A549 (cell line): Measurements from ENCODE around the gene MCOLN2. TPM values are rescaled to one million over a fixed set of nuclear protein-coding genes. Genes with fewer than 3 reads are reported as not detected.
"Not testable (repeated sequence)": the region's sequence is repeated elsewhere in the genome, so short reads cannot be mapped to it uniquely, and the experiment has no call there.

Experiments used
- ATAC-seq, 2 experiments: fragments of 200-7000 bp in 1 of 2; fragments of >200 bp in 1 of 2; cut with Nextera tagmentation in 1 of 2; cut with Tn5 transposase in 1 of 2; 3 replicates each; pipeline versions ENCODE4 v1.8.0 to v1.9.1; 2018 to 2020; ENCODE audit warnings: mild to moderate bottlenecking in 1 of 2, moderate library complexity in 1 of 2
- CTCF ChIA-PET: fragments of 300-600 bp; sonication (Branson Sonifier 250); formaldehyde crosslinking; extraction: SDS; loops from one replicate; lab custom pipeline; 2021; ENCODE audit warnings: antibody characterized with exemption, inconsistent platforms; lab: Yijun Ruan, JAX
- POLR2A ChIA-PET: fragments of 350-600 bp; formaldehyde crosslinking; extraction: SDS; loops from one replicate; lab custom pipeline; 2021; ENCODE audit warnings: antibody characterized with exemption, inconsistent platforms; lab: Yijun Ruan, JAX
- DNase-seq, 2 experiments: peaks; one replicate each; pipeline versions ENCODE4 v3.0.0 to v3.0.0-alpha.2; 2011 to 2016; ENCODE audit warnings: low read depth in 1 of 2, low spot score in 1 of 2
- FAIRE-seq: peaks from 2 replicates; lab custom pipeline; 2011; peaks lifted over from hg19 to GRCh38; lab: Jason Lieb, UNC
- H3K27ac ChIP-seq, 2 experiments: fragments of >200 bp; sonication (Bioruptor Twin); formaldehyde crosslinking; 3 replicates each; pipeline ENCODE4 v1.5.1; 2016 to 2017
- H3K4me1 ChIP-seq: fragments of >200 bp; sonication (Bioruptor Twin); formaldehyde crosslinking; 3 replicates; pipeline ENCODE4 v1.6.1; 2016
- H3K4me2 ChIP-seq: fragments of >200 bp; sonication (Bioruptor Twin); formaldehyde crosslinking; 3 replicates; pipeline ENCODE4 v1.6.1; 2016
- H3K4me3 ChIP-seq: fragments of >200 bp; sonication (Bioruptor Twin); formaldehyde crosslinking; 3 replicates; pipeline ENCODE4 v1.5.1; 2016
- H3K9me3 ChIP-seq: fragments of >200 bp; sonication (Bioruptor Twin); formaldehyde crosslinking; 3 replicates; pipeline ENCODE4 v1.6.1; 2016
- CBX8 ChIP-seq: fragments of 200-600 bp; sonication (generic); IDR thresholded peaks from 2 replicates; pipeline ENCODE4 v1.6.1; 2016
- CHD2 ChIP-seq: fragments of 150-350 bp; IDR thresholded peaks from 2 replicates; pipeline ENCODE4 v1.6.1; 2014; ENCODE audit warnings: low read length; ENCODE audit not compliant: partially characterized antibody
- EHMT2 ChIP-seq: fragments of 200-600 bp; sonication (generic); IDR thresholded peaks from 2 replicates; pipeline ENCODE4 v1.6.1; 2016; ENCODE audit warnings: antibody characterized with exemption, low read depth, mild to moderate bottlenecking, moderate library complexity
- ELK1 ChIP-seq: fragments of 150-350 bp; IDR thresholded peaks from 2 replicates; pipeline ENCODE4 v1.6.1; 2014; ENCODE audit warnings: low read depth, mild to moderate bottlenecking, low read length
- EP300 ChIP-seq, 2 experiments: fragments of >200 bp; sonication (Bioruptor Twin); formaldehyde crosslinking; IDR thresholded peaks; 2 replicates in 1 of 2; 3 replicates in 1 of 2; pipeline ENCODE4 v1.6.1; 2016 to 2017
- FOXS1 ChIP-seq: fragments of 250-450 bp; sonication (Bioruptor Pico); IDR thresholded peaks from 2 replicates; pipeline ENCODE4 v1.5.0; 2020; ENCODE audit warnings: mild to moderate bottlenecking, moderate library complexity
- GATA3 ChIP-seq: IDR thresholded peaks from 2 replicates; pipeline ENCODE4 v1.6.1; 2012; ENCODE audit warnings: borderline replicate concordance
- HES2 ChIP-seq: fragments of >200 bp; sonication (Bioruptor Twin); formaldehyde crosslinking; IDR thresholded peaks from 2 replicates; pipeline ENCODE4 v1.6.1; 2016
- HOXA7 ChIP-seq: fragments of 250-450 bp; sonication (Bioruptor Pico); IDR thresholded peaks from 2 replicates; pipeline ENCODE4 v1.5.0; 2020; ENCODE audit warnings: mild to moderate bottlenecking, moderate library complexity
- HOXB5 ChIP-seq: fragments of 250-450 bp; sonication (Bioruptor Pico); IDR thresholded peaks from 2 replicates; pipeline ENCODE4 v1.5.0; 2020; ENCODE audit warnings: mild to moderate bottlenecking, moderate library complexity
- KDM1A ChIP-seq: fragments of 200-600 bp; sonication (generic); IDR thresholded peaks from 2 replicates; pipeline ENCODE4 v1.6.1; 2016; ENCODE audit warnings: low read depth, mild to moderate bottlenecking
- KDM5A ChIP-seq: fragments of 200-600 bp; sonication (generic); IDR thresholded peaks from 2 replicates; pipeline ENCODE4 v1.6.1; 2016; ENCODE audit warnings: antibody characterized with exemption, mild to moderate bottlenecking
- MAX ChIP-seq: IDR thresholded peaks from 2 replicates; pipeline ENCODE4 v1.6.1; 2012
- MAZ ChIP-seq: fragments of 150-350 bp; IDR thresholded peaks from 2 replicates; pipeline ENCODE4 v1.6.1; 2014; ENCODE audit warnings: antibody characterized with exemption, low read depth, low read length, borderline replicate concordance
- NFE2L2 ChIP-seq: fragments of 150-350 bp; conservative IDR thresholded peaks from 2 replicates; pipeline ENCODE4 v1.6.1; 2014; ENCODE audit warnings: low read length
- POLR2A ChIP-seq: IDR thresholded peaks from 2 replicates; pipeline ENCODE4 v1.6.1; 2012; ENCODE audit warnings: mild to moderate bottlenecking, low read length
- RAD21 ChIP-seq, 2 experiments: fragments of >200 bp in 1 of 2; sonication (Bioruptor Twin) in 1 of 2; formaldehyde crosslinking in 1 of 2; IDR thresholded peaks in 1 of 2; conservative IDR thresholded peaks in 1 of 2; 2 replicates in 1 of 2; 3 replicates in 1 of 2; pipeline ENCODE4 v1.6.1; 2012 to 2018; ENCODE audit warnings: inconsistent platforms in 1 of 2
- RARB ChIP-seq: fragments of 250-450 bp; sonication (Bioruptor Pico); IDR thresholded peaks from 2 replicates; pipeline ENCODE4 v1.8.0; 2021; ENCODE audit warnings: mild to moderate bottlenecking, moderate library complexity
- TFCP2L1 ChIP-seq: fragments of 250-450 bp; sonication (Bioruptor Pico); IDR thresholded peaks from 2 replicates; pipeline ENCODE4 v1.5.0; 2021; ENCODE audit warnings: mild to moderate bottlenecking
- TP53 ChIP-seq: fragments of 250-450 bp; sonication (Bioruptor Pico); IDR thresholded peaks from 2 replicates; pipeline ENCODE4 v1.5.0; 2021; ENCODE audit warnings: mild to moderate bottlenecking, moderate library complexity
- USF2 ChIP-seq: fragments of 450-650 bp; IDR thresholded peaks from 2 replicates; pipeline ENCODE4 v1.6.1; 2014; ENCODE audit warnings: antibody characterized with exemption
- WGBS: methylation state at CpG from one replicate; pipeline ENCODE4 v1.1.6; 2017; ENCODE audit errors: missing lambda C conversion rate; 5-methylcytosine and 5-hydroxymethylcytosine counted together
- polyA plus RNA-seq, 4 experiments: library from polyadenylated mRNA; depleted of rRNA in 3 of 4; stranded (reverse); fragments of >200 nt; fragmentation: RNase III in 1 of 4; extraction: RNeasy Plus Mini Kit Qiagen cat#74134 plus additional on column Dnase treatment in 1 of 4; gene quantifications; 2 replicates in 3 of 4; 3 replicates in 1 of 4; pipeline ENCODE4 v1.2.3, GENCODE V29; 2011 to 2017
- TF ChIP-seq, protein P1 (sequence below): fragments of 250-450 bp; sonication (Bioruptor Pico); IDR thresholded peaks from 2 replicates; pipeline ENCODE4 v1.5.0; 2021; ENCODE audit warnings: mild to moderate bottlenecking, moderate library complexity, borderline replicate concordance

The MCOLN2 gene
- polyA plus RNA-seq, 2 of the 4 experiments (the other 2 are of a cell fraction), result 3.1 to 4.6 TPM

DNA sequence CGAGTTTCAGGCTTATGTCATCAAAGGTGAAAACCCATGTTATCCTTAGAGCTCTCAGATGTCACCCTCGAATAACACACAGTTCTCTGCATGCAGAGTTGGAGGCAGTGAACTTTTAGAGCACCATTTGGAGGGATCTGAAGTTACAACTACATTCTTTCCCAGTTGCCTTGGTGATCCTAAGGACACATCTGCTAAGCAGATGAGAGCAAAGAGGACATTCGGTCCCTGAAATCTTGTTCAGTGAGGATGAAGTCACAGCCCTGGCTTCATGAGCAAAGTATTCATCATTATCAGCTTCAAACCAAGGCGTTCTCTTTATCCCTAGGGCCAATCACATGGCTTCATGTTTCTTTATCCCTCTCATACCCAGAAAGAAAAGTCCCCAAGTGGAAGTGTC, 23.1 kb upstream of the MCOLN2 start:
- ChIA-PET CTCF (no interaction called here), POLR2A (no interaction called here)
- ATAC-seq, result no peak
- 62% methylated on average over 4 of the region's 4 CpGs for WGBS
- Histone ChIP-seq H3K27ac (no peak overlapping the region), H3K9me3 (no peaks in the 10 kb centered on the region), H3K4me2 (no peak overlapping the region), H3K4me1 (no peaks in the 10 kb centered on the region), H3K4me3 (no peak overlapping the region)
- no peak for FAIRE-seq
- no peak for DNase-seq
- TF ChIP-seq RARB (CRISPR knock-in tag) (no peak), KDM1A (no peak), CBX8 (no peak), HOXB5 (CRISPR knock-in tag) (no peak), GATA3 (no peak), POLR2A (no peak), KDM5A (no peak)
- TF ChIP-seq, protein P1, sequence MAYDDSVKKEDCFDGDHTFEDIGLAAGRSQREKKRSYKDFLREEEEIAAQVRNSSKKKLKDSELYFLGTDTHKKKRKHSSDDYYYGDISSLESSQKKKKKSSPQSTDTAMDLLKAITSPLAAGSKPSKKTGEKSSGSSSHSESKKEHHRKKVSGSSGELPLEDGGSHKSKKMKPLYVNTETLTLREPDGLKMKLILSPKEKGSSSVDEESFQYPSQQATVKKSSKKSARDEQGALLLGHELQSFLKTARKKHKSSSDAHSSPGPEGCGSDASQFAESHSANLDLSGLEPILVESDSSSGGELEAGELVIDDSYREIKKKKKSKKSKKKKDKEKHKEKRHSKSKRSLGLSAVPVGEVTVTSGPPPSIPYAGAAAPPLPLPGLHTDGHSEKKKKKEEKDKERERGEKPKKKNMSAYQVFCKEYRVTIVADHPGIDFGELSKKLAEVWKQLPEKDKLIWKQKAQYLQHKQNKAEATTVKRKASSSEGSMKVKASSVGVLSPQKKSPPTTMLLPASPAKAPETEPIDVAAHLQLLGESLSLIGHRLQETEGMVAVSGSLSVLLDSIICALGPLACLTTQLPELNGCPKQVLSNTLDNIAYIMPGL (CRISPR knock-in tag), result no peak

DNA sequence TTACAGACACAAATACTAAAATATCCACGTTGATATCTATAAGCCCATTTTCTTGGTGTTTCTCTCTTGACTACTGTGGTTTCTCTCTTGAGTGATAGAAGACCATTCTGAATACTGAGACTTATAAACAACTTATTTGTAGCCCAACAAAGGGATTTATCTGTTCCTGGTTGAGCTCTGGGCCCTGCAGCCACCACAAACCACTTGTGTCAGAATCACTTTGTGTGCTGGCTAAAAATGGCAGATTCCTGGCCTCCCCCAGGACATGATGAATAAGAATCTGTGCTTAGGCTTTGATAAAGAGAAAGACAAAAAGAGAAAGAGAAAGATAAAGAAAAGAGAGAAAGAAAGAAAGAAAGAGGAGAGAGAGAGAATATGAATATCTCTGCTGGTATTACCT, 18.9 kb upstream of the MCOLN2 start:
- Histone ChIP-seq H3K4me2 (no peak overlapping the region), H3K9me3 (no peaks in the 10 kb centered on the region), H3K27ac (no peak overlapping the region), H3K4me1 (no peaks in the 10 kb centered on the region), H3K4me3 (no peak overlapping the region)
- TF ChIP-seq MAX (no peak), CHD2 (no peak), HOXA7 (CRISPR knock-in tag) (no peak)
- ChIA-PET POLR2A (no interaction called here), CTCF (interaction anchor here (0.9 kb wide), 1 partner anchor 25 kb away, joined by 3 read pairs; no protein-coding TSS in a partner anchor)
- FAIRE-seq (no peak), ATAC-seq (no peak), DNase-seq (no peak)
- 30% methylated on average over 1 of the region's 1 CpG for WGBS

GRCh38 chr1:85005641-85006040, 8.7 kb upstream of the MCOLN2 start:
- H3K4me2 ChIP-seq, H3K9me3 ChIP-seq, DNase-seq, H3K4me1 ChIP-seq, ATAC-seq, H3K4me3 ChIP-seq, FAIRE-seq, CTCF ChIA-PET, POLR2A ChIA-PET, H3K27ac ChIP-seq: not testable (repeated sequence)
- 30% methylated on average over 1 of the region's 1 CpG for WGBS

DNA sequence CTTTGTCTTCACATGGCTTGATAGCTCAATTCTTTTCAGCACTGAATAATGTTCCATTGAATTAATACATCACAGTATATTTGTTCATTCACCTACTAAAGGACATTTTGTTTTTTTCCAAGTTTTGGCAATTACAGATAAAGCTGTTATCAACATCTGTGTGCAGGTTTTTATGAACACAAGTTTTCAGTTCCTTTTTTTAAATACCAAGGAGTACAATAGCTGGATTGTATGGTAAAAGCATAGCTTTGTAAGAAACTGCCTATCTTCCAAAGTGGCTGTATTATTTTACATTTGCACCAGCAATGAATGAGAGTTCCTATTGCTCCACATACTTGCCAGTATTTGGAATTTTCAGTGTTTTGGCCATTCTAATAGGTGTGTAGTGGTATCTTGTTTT, 4.8 kb upstream of the MCOLN2 start:
- H3K4me2 ChIP-seq, result no peak overlapping the region
- ChIA-PET POLR2A (interaction anchor here (0.6 kb wide), 1 partner anchor 132 kb away, joined by 3 read pairs; no protein-coding TSS in a partner anchor), CTCF (interaction anchor here (2.8 kb wide), 1 partner anchor 57 kb away, joined by 8 read pairs; no protein-coding TSS in a partner anchor)
- TF ChIP-seq TP53 (CRISPR knock-in tag), result no peak
- no peak for TF ChIP-seq EHMT2
- no peak for TF ChIP-seq KDM1A
- no peak for TF ChIP-seq MAZ
- TF ChIP-seq, protein P1 (CRISPR knock-in tag), result no peak
- TF ChIP-seq NFE2L2, result no peak
- no peak for TF ChIP-seq TFCP2L1 (CRISPR knock-in tag)
- TF ChIP-seq EP300 (IDR thresholded peaks at IDR 0.05), result no peak
- no peak for TF ChIP-seq FOXS1
- no peak for TF ChIP-seq ELK1
- TF ChIP-seq USF2, result no peak
- no peak for TF ChIP-seq CHD2
- TF ChIP-seq HES2, result no peak
- no peak for TF ChIP-seq RAD21 (conservative IDR thresholded peaks at IDR 0.05 in 1 of 2, IDR thresholded peaks at IDR 0.05 in 1 of 2)
- H3K4me1 ChIP-seq, result no peaks in the 10 kb centered on the region
- no peak overlapping the region for H3K27ac ChIP-seq
- DNase-seq (no peak), ATAC-seq (no peak), FAIRE-seq (no peak)
- H3K9me3 ChIP-seq, result no peaks in the 10 kb centered on the region
- no peak overlapping the region for H3K4me3 ChIP-seq
